RWPE1 (cell line): ENCODE data around the gene TDO2.

Source experiments
- CTCF ChIA-PET: fragments of 350-600 bp; sonication (Branson Sonifier 250); formaldehyde crosslinking; extraction: SDS; loops from one replicate; lab custom pipeline; 2021; lab: Yijun Ruan, JAX
- POLR2A ChIA-PET: fragments of 400-600 bp; formaldehyde crosslinking; extraction: SDS; loops from one replicate; lab custom pipeline; 2020; ENCODE audit warnings: antibody characterized with exemption; ENCODE audit not compliant: low non-redundant PET; lab: Yijun Ruan, JAX
- DNase-seq: peaks from one replicate; pipeline ENCODE4 v3.0.0; 2012; ENCODE audit warnings: low spot score
- H3K27ac ChIP-seq: fragments of 450-650 bp; 2 replicates; pipeline ENCODE4 v1.5.1; 2017
- TF ChIP-seq, protein P1 (sequence below): fragments of 450-650 bp; conservative IDR thresholded peaks from 2 replicates; pipeline ENCODE4 v1.5.1; 2017; ENCODE audit warnings: low read depth, mild to moderate bottlenecking

The TDO2 gene

GRCh38 chr4:155944516-155944915 is 41.0 kb downstream of the TDO2 start:
- TF ChIP-seq, protein P1, sequence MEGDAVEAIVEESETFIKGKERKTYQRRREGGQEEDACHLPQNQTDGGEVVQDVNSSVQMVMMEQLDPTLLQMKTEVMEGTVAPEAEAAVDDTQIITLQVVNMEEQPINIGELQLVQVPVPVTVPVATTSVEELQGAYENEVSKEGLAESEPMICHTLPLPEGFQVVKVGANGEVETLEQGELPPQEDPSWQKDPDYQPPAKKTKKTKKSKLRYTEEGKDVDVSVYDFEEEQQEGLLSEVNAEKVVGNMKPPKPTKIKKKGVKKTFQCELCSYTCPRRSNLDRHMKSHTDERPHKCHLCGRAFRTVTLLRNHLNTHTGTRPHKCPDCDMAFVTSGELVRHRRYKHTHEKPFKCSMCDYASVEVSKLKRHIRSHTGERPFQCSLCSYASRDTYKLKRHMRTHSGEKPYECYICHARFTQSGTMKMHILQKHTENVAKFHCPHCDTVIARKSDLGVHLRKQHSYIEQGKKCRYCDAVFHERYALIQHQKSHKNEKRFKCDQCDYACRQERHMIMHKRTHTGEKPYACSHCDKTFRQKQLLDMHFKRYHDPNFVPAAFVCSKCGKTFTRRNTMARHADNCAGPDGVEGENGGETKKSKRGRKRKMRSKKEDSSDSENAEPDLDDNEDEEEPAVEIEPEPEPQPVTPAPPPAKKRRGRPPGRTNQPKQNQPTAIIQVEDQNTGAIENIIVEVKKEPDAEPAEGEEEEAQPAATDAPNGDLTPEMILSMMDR, result no peak
- DNase-seq, result no peak
- ChIA-PET POLR2A (interaction anchor here (0.6 kb wide), 1 partner anchor 139 kb away, joined by 5 read pairs; no protein-coding TSS in a partner anchor), CTCF (no interaction called here)
- H3K27ac ChIP-seq, result no peak overlapping the region

DNA sequence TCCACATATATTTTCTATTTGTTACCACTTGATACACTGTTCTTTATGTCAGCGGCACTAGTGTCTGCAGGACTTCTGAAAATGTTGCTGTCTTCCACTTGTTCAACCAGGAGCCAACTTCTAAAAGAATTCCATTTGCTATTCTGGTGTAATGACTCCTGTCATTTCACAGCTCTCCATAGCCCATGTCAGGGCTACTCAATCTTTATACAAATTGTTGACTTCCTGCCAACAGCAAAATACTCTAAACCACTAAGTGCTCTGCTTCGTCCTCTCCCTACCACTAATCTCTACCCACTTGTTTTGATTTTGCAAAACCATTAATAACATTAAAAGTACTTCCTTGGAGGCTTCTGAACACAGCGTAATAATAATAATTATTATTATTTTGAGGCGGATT is 43.0 kb downstream of the TDO2 start:
- POLR2A ChIA-PET, result no interaction called here
- TF ChIP-seq, protein P1, result no peak
- H3K27ac ChIP-seq, result no peak overlapping the region
- no peak for DNase-seq
- CTCF ChIA-PET, result no interaction called here

- ChIA-PET CTCF (no interaction called here), POLR2A (no interaction called here)
- DNase-seq, result no peak
- H3K27ac ChIP-seq, result no peak overlapping the region
- TF ChIP-seq, protein P1, result no peak
Measured at GRCh38 chr4:155948541-155948940, 45.0 kb downstream of the TDO2 start.

DNA sequence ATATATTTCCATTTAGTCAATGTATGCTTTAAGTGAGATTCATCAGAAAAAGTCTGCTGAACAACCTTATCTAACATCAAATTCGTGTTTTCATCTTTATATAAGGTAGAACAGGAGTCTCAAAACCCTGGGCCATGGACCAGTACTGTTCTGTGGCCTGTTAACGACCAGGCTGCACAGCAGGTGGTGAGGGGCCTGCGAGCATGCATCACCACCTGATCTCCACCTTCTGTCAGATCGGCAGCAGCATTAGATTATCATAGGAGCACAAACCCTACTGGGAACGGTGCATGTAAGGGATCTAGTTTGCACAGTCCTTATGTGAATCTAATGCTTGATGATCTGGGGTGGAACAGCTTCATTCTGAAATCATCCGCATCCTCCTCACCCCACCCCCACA is 47.0 kb downstream of the TDO2 start:
- TF ChIP-seq, protein P1, result no peak
- CTCF ChIA-PET, result interaction anchor here (0.7 kb wide), 1 partner anchor 373 kb away, joined by 3 read pairs; no protein-coding TSS in a partner anchor
- POLR2A ChIA-PET, result no interaction called here
- no peak for DNase-seq
- no peak overlapping the region for H3K27ac ChIP-seq

GRCh38 chr4:155952501-155952901 is 49.0 kb downstream of the TDO2 start:
- CTCF ChIA-PET, result interaction anchor here (0.6 to 1.3 kb wide), 6 partner anchors 10 to 548 kb away, joined by 3 to 7 read pairs (median 4); no protein-coding TSS in a partner anchor
- H3K27ac ChIP-seq, result no peak overlapping the region
- POLR2A ChIA-PET, result no interaction called here
- TF ChIP-seq, protein P1, result no peak
- DNase-seq, result no peak

GRCh38 chr4:155953151-155954117 is 49.9 kb downstream of the TDO2 start, which contains the start of gene CTSO:
Gene CTSO (minus strand): TSS chr4:155953866. CDS start chr4:155953847, 19 bp downstream.
- peak; percentile 56 for DNase-seq
- ChIA-PET CTCF (interaction anchor here (0.6 to 1.7 kb wide), 22 partner anchors 15 to 1915 kb away, joined by 3 to 10 read pairs (median 3); no protein-coding TSS in a partner anchor), POLR2A (interaction anchor here (0.5 kb wide), 1 partner anchor 76 kb away, joined by 3 read pairs; no protein-coding TSS in a partner anchor)
- TF ChIP-seq, protein P1, result peak; percentile 69
- peak within 1 kb of the TSS; percentile 89 for H3K27ac ChIP-seq
